Activated T-cell treated with anti-CD3 and anti-CD28 coated beads, Interleukin-2, amount 50 U/mL, for 24 hours (primary cell): Measurements from ENCODE around the gene SLC24A3.

Experiments
- DNase-seq: peaks from one replicate; pipeline ENCODE4 v3.0.0-alpha.2; 2020
- H3K27ac Mint-ChIP-seq: 2 replicates; pipeline ENCODE4 v1.8.0; 2020; ENCODE audit warnings: mild to moderate bottlenecking, mixed read lengths
- H3K27me3 Mint-ChIP-seq: 2 replicates; pipeline ENCODE4 v1.8.0; 2020; ENCODE audit warnings: mixed read lengths
- H3K36me3 Mint-ChIP-seq: 2 replicates; pipeline ENCODE4 v1.8.0; 2020; ENCODE audit warnings: low read depth, mixed read lengths
- H3K4me1 Mint-ChIP-seq: 2 replicates; pipeline ENCODE4 v1.8.0; 2020; ENCODE audit warnings: low read depth, mixed read lengths
- H3K4me3 Mint-ChIP-seq: 2 replicates; pipeline ENCODE4 v1.8.0; 2020; ENCODE audit warnings: mild to moderate bottlenecking, moderate library complexity, mixed read lengths
- H3K9me3 Mint-ChIP-seq: 2 replicates; pipeline ENCODE4 v1.8.0; 2020; ENCODE audit warnings: mixed read lengths

The SLC24A3 gene

DNA sequence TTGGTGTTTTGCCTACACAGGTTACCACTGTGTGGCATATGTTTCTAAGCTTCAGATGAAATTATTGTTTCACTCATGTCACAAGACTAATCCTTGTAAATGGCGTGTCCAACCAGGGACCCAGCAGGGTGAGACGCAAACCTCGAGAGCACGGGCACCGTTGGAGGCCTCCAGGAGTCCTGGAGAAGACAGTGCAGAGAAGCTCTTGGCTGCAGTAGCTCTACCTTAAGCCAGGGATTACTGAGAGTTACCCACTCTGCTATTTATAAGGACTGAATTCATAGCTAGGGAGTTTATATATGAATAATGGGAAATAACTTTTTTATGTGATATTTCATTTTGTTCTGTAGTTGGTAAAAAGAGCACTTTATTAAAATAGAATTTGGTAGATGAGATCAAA is 137.4 kb downstream of the SLC24A3 start:
- Mint-ChIP-seq H3K4me1 (no peaks in the 10 kb centered on the region), H3K9me3 (no peaks in the 10 kb centered on the region), H3K4me3 (no peak overlapping the region), H3K36me3 (no peaks in the 10 kb centered on the region), H3K27ac (no peak overlapping the region), H3K27me3 (no peaks in the 10 kb centered on the region)
- DNase-seq, result no peak

DNA sequence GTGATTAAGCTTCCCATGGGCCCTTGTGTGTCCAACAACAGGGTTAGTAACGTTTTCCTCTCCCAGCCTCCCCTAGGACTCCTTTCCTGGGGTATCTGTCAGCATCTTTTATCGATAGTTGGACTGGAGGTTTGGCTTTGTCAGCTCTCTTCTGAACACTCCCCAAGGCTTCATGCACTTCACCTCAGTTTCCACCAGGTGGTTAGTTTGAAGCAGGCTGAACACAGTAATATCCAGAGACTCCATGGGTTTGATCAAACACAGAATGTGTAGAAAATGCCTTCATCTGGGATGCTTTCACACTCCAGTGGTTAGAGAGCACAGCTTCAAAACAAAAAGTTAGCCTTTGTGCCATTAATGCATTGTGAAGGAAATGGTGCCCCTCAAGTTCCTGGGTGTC is 139.1 kb downstream of the SLC24A3 start:
- Mint-ChIP-seq H3K4me1 (no peaks in the 10 kb centered on the region), H3K27me3 (no peaks in the 10 kb centered on the region), H3K27ac (no peak overlapping the region), H3K9me3 (no peaks in the 10 kb centered on the region), H3K4me3 (no peak overlapping the region), H3K36me3 (no peaks in the 10 kb centered on the region)
- no peak for DNase-seq

DNA sequence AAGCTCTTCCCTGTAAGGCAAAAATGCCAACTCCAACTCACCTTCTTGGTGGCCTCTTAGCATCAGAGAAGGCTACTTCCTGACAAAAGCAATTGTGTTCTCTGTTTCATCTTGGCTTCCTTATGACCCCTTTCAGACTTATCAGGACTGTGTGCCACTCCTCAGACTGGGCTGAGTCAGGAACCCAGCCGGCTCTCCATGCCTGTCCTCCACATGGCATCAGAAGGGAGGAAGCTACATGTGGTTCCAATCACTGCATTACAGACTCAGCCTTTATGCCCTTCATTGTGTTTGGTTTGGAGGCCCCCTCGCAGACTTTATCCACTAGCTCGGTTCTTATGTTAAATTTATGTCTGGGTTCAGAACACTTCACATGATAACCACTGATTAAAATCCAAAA is 142.5 kb downstream of the SLC24A3 start:
- Mint-ChIP-seq H3K27ac (no peak overlapping the region), H3K36me3 (no peaks in the 10 kb centered on the region), H3K4me1 (no peaks in the 10 kb centered on the region), H3K9me3 (no peaks in the 10 kb centered on the region), H3K4me3 (no peak overlapping the region), H3K27me3 (no peaks in the 10 kb centered on the region)
- no peak for DNase-seq

DNA sequence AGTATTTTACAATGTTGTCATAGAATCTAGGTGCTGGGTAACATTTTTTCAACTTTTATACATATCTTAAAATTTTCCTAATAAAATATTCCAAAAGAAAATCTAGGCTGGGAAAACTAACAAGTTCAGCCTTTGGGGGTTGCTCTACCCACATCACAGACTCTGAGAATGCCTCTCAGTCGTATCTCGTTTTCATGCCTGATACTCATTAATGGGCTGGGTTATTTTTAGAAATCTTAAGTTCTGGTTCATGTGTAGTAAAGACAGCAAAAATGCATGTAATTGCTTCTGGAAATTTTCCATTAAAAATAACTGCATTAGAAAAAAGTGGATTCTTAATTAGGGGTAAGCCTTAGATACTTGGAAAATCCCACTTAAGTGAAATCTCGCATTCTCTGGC is 149.3 kb downstream of the SLC24A3 start:
- Mint-ChIP-seq H3K4me3 (no peak overlapping the region), H3K27me3 (no peaks in the 10 kb centered on the region), H3K27ac (no peak overlapping the region), H3K9me3 (no peaks in the 10 kb centered on the region), H3K4me1 (no peaks in the 10 kb centered on the region), H3K36me3 (no peaks in the 10 kb centered on the region)
- DNase-seq, result no peak

DNA sequence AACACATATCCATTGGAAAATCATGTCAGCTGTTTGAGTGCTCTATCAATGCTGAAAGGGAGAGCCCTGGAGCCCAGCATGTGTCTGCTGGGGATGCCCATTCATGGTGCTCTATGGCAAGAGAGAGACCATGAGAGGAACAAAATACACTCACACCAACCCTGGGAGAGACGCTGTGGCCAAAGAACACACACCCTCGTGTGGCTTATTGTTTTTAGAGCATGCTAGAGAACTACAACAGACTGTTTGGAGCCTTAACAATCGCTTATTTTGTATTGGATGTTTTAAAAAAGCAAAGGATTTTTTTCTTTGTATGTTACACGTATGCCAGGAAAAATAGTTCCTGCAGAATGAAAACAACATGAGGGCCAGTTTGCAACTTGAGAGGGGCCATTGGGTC is 151.0 kb downstream of the SLC24A3 start:
- Mint-ChIP-seq H3K36me3 (no peaks in the 10 kb centered on the region), H3K4me3 (no peak overlapping the region), H3K27me3 (no peaks in the 10 kb centered on the region), H3K9me3 (no peaks in the 10 kb centered on the region), H3K4me1 (no peaks in the 10 kb centered on the region), H3K27ac (no peak overlapping the region)
- DNase-seq, result no peak

DNA sequence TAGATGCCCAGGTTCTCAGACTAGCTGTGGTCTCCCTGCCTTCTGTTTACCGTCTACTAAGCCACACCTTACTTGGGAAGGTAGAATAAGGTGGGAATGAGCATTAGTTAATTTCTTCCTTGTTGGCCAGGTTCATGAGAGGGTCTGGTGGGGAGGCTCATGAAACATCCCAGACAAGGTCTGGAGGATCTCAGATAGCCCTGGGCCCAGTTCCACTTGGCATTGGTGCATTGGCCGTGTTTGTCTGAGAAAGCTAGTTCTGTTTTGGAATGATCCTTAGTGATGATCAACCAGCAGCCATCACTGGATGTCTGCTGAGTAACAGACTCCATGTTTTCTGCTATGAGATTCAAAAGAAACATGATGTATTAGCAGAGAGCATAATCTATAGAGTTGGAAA is 155.1 kb downstream of the SLC24A3 start:
- Mint-ChIP-seq H3K36me3 (no peaks in the 10 kb centered on the region), H3K4me1 (no peaks in the 10 kb centered on the region), H3K27ac (no peak overlapping the region), H3K4me3 (no peak overlapping the region), H3K27me3 (no peaks in the 10 kb centered on the region), H3K9me3 (no peaks in the 10 kb centered on the region)
- DNase-seq, result no peak

DNA sequence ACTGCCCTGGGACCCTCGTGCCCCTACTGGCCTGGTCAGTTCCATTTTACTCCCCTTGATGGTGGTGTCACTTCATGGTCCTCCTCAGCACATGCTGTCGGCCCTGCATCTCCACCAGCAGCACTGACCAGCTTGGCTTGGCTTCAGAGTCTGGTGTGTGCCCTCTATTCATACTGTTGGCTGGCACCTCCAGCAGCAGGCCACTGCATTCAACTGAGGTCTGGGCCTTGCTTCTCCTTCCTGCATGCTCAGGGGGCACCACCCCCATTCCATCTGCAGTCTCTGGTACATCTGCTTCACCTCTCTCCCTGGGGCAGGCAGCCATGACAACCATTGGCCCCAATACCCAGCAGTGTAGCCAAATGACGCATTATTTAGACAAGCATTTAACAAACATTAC is 155.9 kb downstream of the SLC24A3 start:
- Mint-ChIP-seq H3K9me3 (no peaks in the 10 kb centered on the region), H3K4me1 (no peaks in the 10 kb centered on the region), H3K27me3 (no peaks in the 10 kb centered on the region), H3K36me3 (no peaks in the 10 kb centered on the region), H3K4me3 (no peak overlapping the region), H3K27ac (no peak overlapping the region)
- DNase-seq, result no peak

DNA sequence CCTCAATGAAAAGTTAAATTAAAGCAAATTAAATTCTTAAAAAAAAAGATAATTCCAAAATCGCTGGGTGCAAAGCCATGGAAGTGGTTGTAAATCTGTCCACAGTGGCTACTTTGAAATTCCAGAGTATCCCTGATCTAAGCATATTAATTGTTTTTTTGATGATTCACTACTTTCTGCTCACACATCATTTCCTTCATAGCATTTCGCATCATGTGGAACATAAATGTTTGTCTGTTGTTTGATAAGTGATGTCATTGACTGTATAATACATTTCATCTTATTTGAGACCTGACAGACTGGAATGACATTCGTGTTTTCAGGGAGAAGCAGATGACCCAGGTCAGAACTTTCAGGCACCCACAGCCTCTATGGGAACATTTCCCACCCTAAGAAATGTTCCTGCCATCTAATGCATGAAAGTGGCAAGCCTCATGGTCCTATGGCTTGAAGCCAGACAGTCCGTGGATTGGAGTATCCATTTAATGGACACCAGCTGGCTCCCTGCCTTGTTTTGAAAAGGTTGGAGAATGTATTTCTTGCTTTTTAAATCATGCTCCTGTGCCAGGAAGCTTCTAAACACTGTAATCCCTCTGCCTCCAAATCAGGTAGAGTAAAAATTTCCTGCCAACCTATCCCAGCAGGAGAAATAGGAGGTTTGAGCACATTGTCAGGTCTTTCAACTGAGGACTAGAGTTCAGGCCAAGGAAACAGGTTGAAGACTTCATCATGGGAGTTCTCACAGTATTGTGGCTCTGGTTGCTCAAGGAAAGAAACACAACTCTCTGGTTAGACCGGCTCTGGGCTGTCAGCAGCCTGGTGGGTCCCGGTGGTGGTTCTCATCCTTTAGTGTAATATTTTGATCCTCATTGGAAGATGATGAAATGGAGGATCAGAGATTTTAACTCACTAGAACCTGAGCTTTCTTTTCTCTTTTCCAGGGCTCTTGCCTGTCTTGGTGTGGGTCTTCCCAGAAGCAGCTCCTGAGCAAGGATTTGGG is 157.9 kb downstream of the SLC24A3 start:
- no peaks in the 10 kb centered on the region for H3K36me3 Mint-ChIP-seq
- H3K27ac Mint-ChIP-seq, result no peak overlapping the region
- no peaks in the 10 kb centered on the region for H3K4me1 Mint-ChIP-seq
- H3K27me3 Mint-ChIP-seq, result no peaks in the 10 kb centered on the region
- DNase-seq, result no peak
- no peaks in the 10 kb centered on the region for H3K9me3 Mint-ChIP-seq
- H3K4me3 Mint-ChIP-seq, result no peak overlapping the region

DNA sequence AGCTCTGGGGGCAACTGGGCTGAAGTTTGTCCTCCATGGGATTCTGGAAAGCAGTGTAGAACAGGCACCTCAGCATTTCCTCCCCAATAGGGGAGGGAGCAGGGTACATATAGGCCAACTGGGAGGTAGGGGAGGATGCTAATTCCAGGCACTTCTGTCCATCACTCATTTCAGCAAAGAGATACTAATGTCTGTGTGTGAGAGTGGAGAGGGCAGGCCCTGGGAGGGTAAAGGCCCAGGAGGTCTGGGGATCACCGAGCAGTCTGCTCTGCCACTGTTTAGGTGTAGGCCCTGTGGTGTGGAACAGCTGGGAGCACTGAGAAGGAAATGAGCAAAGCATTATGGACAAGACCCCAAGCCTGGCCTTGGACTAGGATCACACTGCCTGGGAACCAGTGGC is 158.7 kb downstream of the SLC24A3 start:
- no peaks in the 10 kb centered on the region for H3K27me3 Mint-ChIP-seq
- no peak overlapping the region for H3K4me3 Mint-ChIP-seq
- H3K9me3 Mint-ChIP-seq, result no peaks in the 10 kb centered on the region

DNA sequence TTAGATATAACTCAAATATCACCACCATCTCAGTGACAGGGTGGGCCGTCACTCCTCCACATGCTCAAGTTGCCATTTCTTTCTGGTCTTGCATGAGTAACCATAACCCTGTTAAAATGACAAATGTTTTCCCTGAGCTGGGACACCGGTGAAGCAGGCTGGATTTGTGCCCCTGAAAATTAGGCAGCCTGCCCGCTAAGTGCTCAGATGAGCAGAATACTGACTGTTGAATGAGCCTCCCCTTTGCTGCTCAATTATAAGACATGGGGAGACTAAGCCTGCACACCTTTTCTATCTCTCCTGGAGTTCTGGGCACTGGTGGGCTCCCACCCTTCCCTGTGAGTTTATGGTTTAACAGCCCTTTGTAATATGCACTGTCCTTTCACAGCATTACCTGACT is 161.8 kb downstream of the SLC24A3 start:
- no peaks in the 10 kb centered on the region for H3K9me3 Mint-ChIP-seq
- H3K27me3 Mint-ChIP-seq, result no peaks in the 10 kb centered on the region
- H3K27ac Mint-ChIP-seq, result no peak overlapping the region

More for the DNA sequence above, 158.7 kb downstream of the SLC24A3 start:
- no peaks in the 10 kb centered on the region for H3K36me3 Mint-ChIP-seq
- no peak overlapping the region for H3K27ac Mint-ChIP-seq
- no peak for DNase-seq
- H3K4me1 Mint-ChIP-seq, result no peaks in the 10 kb centered on the region

DNA sequence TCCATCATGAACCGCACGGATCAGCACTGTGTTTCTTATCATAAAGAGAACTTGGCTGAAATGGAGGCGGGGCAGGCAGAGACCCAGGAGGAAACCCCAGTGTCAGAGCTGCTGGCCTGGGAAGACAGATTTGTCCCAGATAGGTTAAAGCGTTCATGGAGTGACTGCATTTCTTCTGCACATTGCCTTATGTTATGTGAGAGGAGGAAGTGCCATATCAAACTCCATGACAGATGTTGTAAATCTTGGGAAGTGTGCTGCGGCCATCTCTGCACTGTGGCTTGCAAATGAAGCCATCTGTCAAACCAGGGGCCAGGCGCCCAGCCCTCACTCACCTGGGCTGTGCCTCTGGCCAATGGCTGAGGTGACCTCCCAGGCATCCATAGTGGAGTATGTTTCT is 163.0 kb downstream of the SLC24A3 start:
- H3K9me3 Mint-ChIP-seq, result no peaks in the 10 kb centered on the region
- no peak overlapping the region for H3K27ac Mint-ChIP-seq
- H3K4me3 Mint-ChIP-seq, result no peak overlapping the region
- H3K27me3 Mint-ChIP-seq, result no peaks in the 10 kb centered on the region
- DNase-seq, result no peak
- no peaks in the 10 kb centered on the region for H3K36me3 Mint-ChIP-seq
- no peaks in the 10 kb centered on the region for H3K4me1 Mint-ChIP-seq

More for the DNA sequence above, 161.8 kb downstream of the SLC24A3 start:
- Mint-ChIP-seq H3K36me3 (no peaks in the 10 kb centered on the region), H3K4me3 (no peak overlapping the region), H3K4me1 (no peaks in the 10 kb centered on the region)
- DNase-seq, result no peak

DNA sequence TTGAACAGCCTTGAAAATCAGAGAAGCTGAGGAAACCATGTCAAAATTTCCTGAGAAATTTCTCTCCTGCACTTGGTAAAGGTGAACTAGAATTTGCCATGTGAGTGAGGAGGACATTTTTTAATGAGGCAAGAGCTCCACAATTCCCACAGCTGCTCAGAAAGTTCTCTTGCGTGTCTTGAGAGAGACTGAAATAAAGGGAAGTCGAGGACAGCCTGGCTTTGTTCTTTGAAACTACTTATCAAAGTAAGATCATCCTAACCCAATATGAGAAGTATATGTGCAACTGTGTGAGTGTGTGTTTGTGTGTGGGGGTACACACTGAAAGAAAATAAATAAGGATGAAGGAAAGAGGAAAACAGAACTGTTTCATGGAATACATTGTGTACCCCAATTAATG is 163.4 kb downstream of the SLC24A3 start:
- no peaks in the 10 kb centered on the region for H3K27me3 Mint-ChIP-seq
- H3K27ac Mint-ChIP-seq, result no peak overlapping the region
- no peak for DNase-seq
- H3K9me3 Mint-ChIP-seq, result no peaks in the 10 kb centered on the region
- no peaks in the 10 kb centered on the region for H3K4me1 Mint-ChIP-seq
- H3K4me3 Mint-ChIP-seq, result no peak overlapping the region
- no peaks in the 10 kb centered on the region for H3K36me3 Mint-ChIP-seq

DNA sequence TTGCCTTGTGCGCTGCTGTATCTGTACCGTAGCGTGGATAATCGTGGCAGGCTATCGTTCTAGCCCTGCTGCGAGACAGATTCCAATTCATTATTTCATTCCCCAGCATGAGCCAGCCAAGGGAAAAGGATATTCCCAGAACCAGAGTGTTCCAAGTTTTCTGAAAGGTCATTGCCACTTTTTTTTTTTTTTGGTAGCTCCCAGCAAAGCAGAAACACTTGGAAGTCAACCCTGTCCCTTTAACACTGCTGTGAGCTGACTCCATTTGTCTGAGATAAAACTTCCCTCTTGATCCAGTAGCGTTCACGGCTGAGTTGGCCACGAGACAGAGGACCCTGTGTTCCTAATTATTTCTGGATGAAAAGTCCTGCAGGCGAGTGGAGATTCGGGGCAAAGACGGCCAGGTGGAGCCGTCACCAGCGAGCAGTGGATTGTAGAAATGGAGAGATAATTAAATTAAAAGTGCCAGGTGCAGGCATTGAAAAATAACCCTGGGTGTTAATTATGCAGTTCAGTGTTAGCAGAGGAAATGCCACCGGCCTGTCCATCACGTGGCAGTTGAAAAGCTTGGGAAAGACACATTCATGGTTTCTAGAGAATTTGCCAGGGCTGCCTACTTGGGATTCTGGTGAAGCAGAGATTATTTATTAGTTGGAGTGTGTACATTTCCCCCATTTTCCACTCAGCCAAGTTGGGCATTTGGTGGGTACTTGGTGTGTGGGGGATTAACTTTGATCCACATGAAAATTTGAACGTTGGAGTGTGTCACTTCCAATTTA is 164.2 kb downstream of the SLC24A3 start:
- H3K9me3 Mint-ChIP-seq, result no peaks in the 10 kb centered on the region
- H3K36me3 Mint-ChIP-seq, result no peaks in the 10 kb centered on the region
- no peaks in the 10 kb centered on the region for H3K4me1 Mint-ChIP-seq
- H3K27ac Mint-ChIP-seq, result no peak overlapping the region
- H3K4me3 Mint-ChIP-seq, result no peak overlapping the region
- no peak for DNase-seq
- H3K27me3 Mint-ChIP-seq, result no peaks in the 10 kb centered on the region

DNA sequence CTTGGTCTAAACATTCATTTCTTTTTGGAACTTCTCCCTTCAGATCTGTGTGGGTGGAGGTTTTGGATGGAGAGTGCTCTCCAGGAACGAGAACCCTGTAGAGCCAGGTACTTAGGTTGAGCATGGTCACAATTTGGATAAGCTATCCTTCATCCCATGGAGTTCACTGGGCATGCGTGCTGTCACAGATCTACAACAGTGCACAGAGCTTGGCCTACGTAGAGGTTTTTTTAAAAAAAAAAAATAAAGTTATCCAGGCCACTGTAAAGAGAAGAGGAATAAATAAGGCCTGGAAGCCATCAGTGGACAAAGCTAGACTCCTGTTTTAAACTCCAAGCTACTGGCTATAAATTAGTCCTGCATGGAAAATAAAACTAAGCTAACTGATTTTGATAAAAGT is 165.6 kb downstream of the SLC24A3 start:
- DNase-seq, result no peak
- H3K27me3 Mint-ChIP-seq, result no peaks in the 10 kb centered on the region
- no peak overlapping the region for H3K4me3 Mint-ChIP-seq
- H3K27ac Mint-ChIP-seq, result no peak overlapping the region
- H3K4me1 Mint-ChIP-seq, result no peaks in the 10 kb centered on the region
- no peaks in the 10 kb centered on the region for H3K36me3 Mint-ChIP-seq
- no peaks in the 10 kb centered on the region for H3K9me3 Mint-ChIP-seq

DNA sequence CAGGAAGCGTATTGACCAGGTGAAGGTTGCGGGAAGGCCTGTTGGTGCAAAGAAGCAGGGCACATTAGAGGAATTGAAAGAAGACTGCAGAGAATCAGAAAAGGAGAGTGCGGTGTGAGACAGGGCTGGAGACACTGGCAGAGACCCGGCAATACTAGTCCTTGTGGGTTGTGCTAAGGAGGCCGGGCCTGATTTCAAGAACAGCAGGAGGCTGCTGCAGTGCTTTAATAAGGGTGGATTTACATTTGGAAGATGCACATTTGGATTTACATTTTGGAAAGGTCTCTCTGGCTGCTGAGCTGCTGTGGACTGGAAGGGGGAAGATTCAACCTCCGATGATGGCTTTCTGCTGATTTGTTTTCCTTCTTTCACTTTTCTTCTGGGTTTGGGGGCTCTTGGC is 167.8 kb downstream of the SLC24A3 start:
- Mint-ChIP-seq H3K27ac (no peak overlapping the region), H3K27me3 (no peaks in the 10 kb centered on the region), H3K4me1 (no peaks in the 10 kb centered on the region), H3K9me3 (no peaks in the 10 kb centered on the region), H3K4me3 (no peak overlapping the region), H3K36me3 (no peaks in the 10 kb centered on the region)
- no peak for DNase-seq
